ENCODE measurements around the gene SRPK1. TPM values are rescaled to one million over a fixed set of nuclear protein-coding genes. Genes with fewer than 3 reads are reported as not detected.

Gene SRPK1
- total and polyA plus RNA-seq, 4 donors: 9.6 to 78.9 (median 23.6) TPM

DNA sequence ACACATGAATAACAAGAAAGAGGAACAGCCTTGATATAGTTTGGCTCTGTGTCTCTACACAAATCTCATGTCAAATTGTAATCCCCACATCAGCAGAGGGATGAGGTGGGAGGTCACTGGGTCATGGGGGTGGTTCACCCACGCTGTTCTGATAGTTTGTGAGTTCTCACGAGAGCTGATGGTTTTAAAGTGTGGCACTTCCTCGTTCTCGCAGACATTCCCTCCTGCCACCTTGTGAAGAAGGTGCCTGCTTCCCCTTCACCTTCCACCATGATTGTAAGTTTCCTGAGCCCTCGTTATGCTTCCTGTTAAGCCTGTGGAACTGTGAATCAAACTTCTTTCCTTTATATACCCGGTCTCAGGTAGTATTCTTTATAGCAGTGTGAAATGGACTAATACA, 13.1 kb downstream of the SRPK1 start:
- no peak overlapping the region for H3K4me3 ChIP-seq
- H3K27me3 ChIP-seq (ENCODE audit: control insufficient read depth in 3 of 3, insufficient read depth in 3 of 3, low read length in 2 of 3): no peaks in the 10 kb centered on the region
- H3K36me3 ChIP-seq (ENCODE audit: control insufficient read depth in 4 of 4, insufficient read depth in 4 of 4, low read length in 4 of 4): peaks cover 0 to 15% (median 7%) of the 10 kb centered on the region in 4 donors
- no peak overlapping the region for H3K27ac ChIP-seq (ENCODE audit: low read depth in 1 of 2, low read length in 1 of 2)
- ATAC-seq (ENCODE audit: insufficient read depth, low FRiP score) (no peak), DNase-seq (no peak)
- TF ChIP-seq, protein P1, sequence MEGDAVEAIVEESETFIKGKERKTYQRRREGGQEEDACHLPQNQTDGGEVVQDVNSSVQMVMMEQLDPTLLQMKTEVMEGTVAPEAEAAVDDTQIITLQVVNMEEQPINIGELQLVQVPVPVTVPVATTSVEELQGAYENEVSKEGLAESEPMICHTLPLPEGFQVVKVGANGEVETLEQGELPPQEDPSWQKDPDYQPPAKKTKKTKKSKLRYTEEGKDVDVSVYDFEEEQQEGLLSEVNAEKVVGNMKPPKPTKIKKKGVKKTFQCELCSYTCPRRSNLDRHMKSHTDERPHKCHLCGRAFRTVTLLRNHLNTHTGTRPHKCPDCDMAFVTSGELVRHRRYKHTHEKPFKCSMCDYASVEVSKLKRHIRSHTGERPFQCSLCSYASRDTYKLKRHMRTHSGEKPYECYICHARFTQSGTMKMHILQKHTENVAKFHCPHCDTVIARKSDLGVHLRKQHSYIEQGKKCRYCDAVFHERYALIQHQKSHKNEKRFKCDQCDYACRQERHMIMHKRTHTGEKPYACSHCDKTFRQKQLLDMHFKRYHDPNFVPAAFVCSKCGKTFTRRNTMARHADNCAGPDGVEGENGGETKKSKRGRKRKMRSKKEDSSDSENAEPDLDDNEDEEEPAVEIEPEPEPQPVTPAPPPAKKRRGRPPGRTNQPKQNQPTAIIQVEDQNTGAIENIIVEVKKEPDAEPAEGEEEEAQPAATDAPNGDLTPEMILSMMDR (IDR thresholded peaks at IDR 0.05; ENCODE audit: control extremely low read depth, extremely low read depth): no peak
- 52 to 81% methylated on average over 6 of the region's 6 CpGs for WGBS, 2 donors
- H3K9me3 ChIP-seq (ENCODE audit: control insufficient read depth in 4 of 4, insufficient read depth in 3 of 4, low read length in 3 of 4): peaks cover 0 to 3% (median 1%) of the 10 kb centered on the region in 4 donors
- H3K4me1 ChIP-seq (ENCODE audit: control insufficient read depth in 5 of 5, insufficient read depth in 5 of 5, low read length in 5 of 5): peaks cover 0 to 2% (median 0%) of the 10 kb centered on the region in 5 donors
- no peak overlapping the region for H3K9ac ChIP-seq (ENCODE audit: insufficient read depth in 1 of 2, low read length in 2 of 2)

DNA sequence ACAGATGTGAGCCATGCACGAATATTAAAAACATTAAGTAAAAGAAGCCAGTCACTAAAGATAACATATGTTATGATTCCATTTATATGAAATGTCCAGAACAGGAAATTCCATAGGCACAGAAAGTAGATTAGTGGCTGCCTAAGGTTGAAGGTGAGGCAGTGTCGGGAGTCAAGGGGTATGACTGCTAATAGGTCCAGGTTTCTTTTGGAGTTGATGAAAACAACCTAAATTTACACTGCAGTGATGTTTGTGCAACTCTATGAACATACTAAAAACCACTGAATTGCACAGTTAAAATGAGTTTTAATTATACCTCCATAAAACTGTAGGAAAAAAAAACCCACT, 14.4 kb downstream of the SRPK1 start:
- 82% methylated on average over 2 of the region's 2 CpGs for WGBS, 2 donors
- Histone ChIP-seq H3K4me3 (no peak overlapping the region), H3K9ac (ENCODE audit: insufficient read depth in 1 of 2, low read length in 2 of 2) (no peak overlapping the region), H3K27me3 (ENCODE audit: control insufficient read depth in 3 of 3, insufficient read depth in 3 of 3, low read length in 2 of 3) (no peaks in the 10 kb centered on the region), H3K9me3 (ENCODE audit: control insufficient read depth in 4 of 4, insufficient read depth in 3 of 4, low read length in 3 of 4) (peaks cover 0 to 3% (median 1%) of the 10 kb centered on the region in 4 donors), H3K36me3 (ENCODE audit: control insufficient read depth in 4 of 4, insufficient read depth in 4 of 4, low read length in 4 of 4) (peaks cover 0 to 15% (median 8%) of the 10 kb centered on the region in 4 donors), H3K4me1 (ENCODE audit: control insufficient read depth in 5 of 5, insufficient read depth in 5 of 5, low read length in 5 of 5) (peaks cover 0 to 2% (median 0%) of the 10 kb centered on the region in 5 donors), H3K27ac (ENCODE audit: low read depth in 1 of 2, low read length in 1 of 2) (no peak overlapping the region)
- ATAC-seq (ENCODE audit: insufficient read depth, low FRiP score): no peak
- no peak for DNase-seq
- TF ChIP-seq, protein P1 (IDR thresholded peaks at IDR 0.05; ENCODE audit: control extremely low read depth, extremely low read depth): no peak

DNA sequence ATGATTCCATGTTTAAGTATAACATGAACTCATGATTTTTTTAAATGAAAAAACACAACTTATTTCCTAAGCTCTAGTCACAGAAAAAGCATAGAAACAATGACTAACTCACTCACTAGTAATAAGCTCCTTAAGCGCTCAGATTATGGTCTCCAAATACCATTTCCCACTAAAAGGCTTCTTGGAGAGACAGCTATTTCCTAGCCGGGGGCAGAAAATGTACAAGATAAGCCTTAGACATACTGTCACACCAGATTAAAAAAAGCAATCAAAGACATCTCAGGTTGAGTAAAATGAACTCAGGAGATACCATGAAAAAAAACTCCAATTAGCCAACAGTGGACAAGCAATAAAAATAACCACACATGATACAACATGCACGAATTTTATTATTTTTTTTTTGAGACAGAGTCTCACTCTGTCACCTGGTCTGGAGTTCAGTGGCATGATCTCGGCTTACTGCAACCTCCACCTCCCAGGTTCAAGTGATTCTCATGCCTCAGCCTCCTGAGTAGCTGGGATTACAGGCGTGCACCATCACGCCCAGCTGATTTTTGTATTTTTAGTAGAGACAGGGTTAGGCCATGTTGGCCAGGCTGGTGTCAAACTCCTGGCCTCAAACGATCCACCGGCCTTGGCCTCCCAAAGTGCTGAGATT, 14.9 kb downstream of the SRPK1 start:
- Histone ChIP-seq H3K9ac (ENCODE audit: insufficient read depth in 1 of 2, low read length in 2 of 2) (no peak overlapping the region), H3K4me3 (no peak overlapping the region), H3K9me3 (ENCODE audit: control insufficient read depth in 4 of 4, insufficient read depth in 3 of 4, low read length in 3 of 4) (peaks cover 0 to 3% (median 1%) of the 10 kb centered on the region in 4 donors), H3K36me3 (ENCODE audit: control insufficient read depth in 4 of 4, insufficient read depth in 4 of 4, low read length in 4 of 4) (peaks cover 0 to 13% (median 7%) of the 10 kb centered on the region in 4 donors), H3K27ac (ENCODE audit: low read depth in 1 of 2, low read length in 1 of 2) (no peak overlapping the region), H3K27me3 (ENCODE audit: control insufficient read depth in 3 of 3, insufficient read depth in 3 of 3, low read length in 2 of 3) (no peaks in the 10 kb centered on the region), H3K4me1 (ENCODE audit: control insufficient read depth in 5 of 5, insufficient read depth in 5 of 5, low read length in 5 of 5) (peaks cover 0 to 2% (median 0%) of the 10 kb centered on the region in 5 donors)
- DNase-seq (no peak), ATAC-seq (ENCODE audit: insufficient read depth, low FRiP score) (no peak)
- TF ChIP-seq, protein P1 (IDR thresholded peaks at IDR 0.05; ENCODE audit: control extremely low read depth, extremely low read depth): no peak
- 84 to 88% methylated on average over 8 of the region's 8 CpGs for WGBS, 2 donors

All from lung (tissue), 12 donors.